Hepatocyte (in vitro differentiated cells): ENCODE data around the gene LEPROT.

Experiments used
- EZH2phosphoT487 ChIP-seq: fragments of 200-600 bp; sonication (generic); IDR thresholded peaks from one replicate; pipeline ENCODE4 v1.6.1; 2018; ENCODE audit warnings: antibody characterized with exemption, mild to moderate bottlenecking, low read depth, moderate library complexity; ENCODE audit not compliant: unreplicated experiment, severe bottlenecking
- TF ChIP-seq, protein P1 (sequence below): fragments of 200-600 bp; sonication (generic); IDR thresholded peaks from 2 replicates; pipeline ENCODE4 v1.5.1; 2016; ENCODE audit warnings: antibody characterized with exemption, mild to moderate bottlenecking; ENCODE audit not compliant: poor library complexity

- TF ChIP-seq, protein P1, sequence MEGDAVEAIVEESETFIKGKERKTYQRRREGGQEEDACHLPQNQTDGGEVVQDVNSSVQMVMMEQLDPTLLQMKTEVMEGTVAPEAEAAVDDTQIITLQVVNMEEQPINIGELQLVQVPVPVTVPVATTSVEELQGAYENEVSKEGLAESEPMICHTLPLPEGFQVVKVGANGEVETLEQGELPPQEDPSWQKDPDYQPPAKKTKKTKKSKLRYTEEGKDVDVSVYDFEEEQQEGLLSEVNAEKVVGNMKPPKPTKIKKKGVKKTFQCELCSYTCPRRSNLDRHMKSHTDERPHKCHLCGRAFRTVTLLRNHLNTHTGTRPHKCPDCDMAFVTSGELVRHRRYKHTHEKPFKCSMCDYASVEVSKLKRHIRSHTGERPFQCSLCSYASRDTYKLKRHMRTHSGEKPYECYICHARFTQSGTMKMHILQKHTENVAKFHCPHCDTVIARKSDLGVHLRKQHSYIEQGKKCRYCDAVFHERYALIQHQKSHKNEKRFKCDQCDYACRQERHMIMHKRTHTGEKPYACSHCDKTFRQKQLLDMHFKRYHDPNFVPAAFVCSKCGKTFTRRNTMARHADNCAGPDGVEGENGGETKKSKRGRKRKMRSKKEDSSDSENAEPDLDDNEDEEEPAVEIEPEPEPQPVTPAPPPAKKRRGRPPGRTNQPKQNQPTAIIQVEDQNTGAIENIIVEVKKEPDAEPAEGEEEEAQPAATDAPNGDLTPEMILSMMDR = no peak
- TF ChIP-seq EZH2phosphoT487 = no peak
Observed at GRCh38 chr1:65371544-65371943, 48.9 kb upstream of the LEPROT start.
